Panc1 (cell line): ENCODE measurements around the gene PRKCD. TPM values are rescaled to one million over a fixed set of nuclear protein-coding genes. Genes with fewer than 3 reads are reported as not detected.

Source experiments
- ATAC-seq: fragments of 200-7000 bp; cut with Tn5 transposase; 2 replicates; pipeline ENCODE4 v1.9.1; 2020; ENCODE audit warnings: mild to moderate bottlenecking, moderate library complexity
- BruUV-seq: library from RNA; stranded (reverse); fragments of 400-500 nt; replicated peaks from 2 replicates; lab custom pipeline; 2021; lab: Mats Ljungman, UMichigan
- CTCF ChIA-PET: fragments of 300-600 bp; sonication (Branson Sonifier 250); formaldehyde crosslinking; loops from one replicate; lab custom pipeline; 2022; ENCODE audit warnings: antibody characterized with exemption; lab: Charles Lee
- POLR2A ChIA-PET: fragments of 300-600 bp; sonication (Branson Sonifier 250); formaldehyde crosslinking; loops from one replicate; lab custom pipeline; 2022; ENCODE audit warnings: antibody characterized with exemption; lab: Charles Lee
- DNase-seq: peaks from one replicate; pipeline ENCODE4 v3.0.0-alpha.2; 2010; ENCODE audit warnings: low read depth, low spot score
- H3K27ac ChIP-seq: 2 replicates; pipeline ENCODE4 v1.5.1; 2011; ENCODE audit warnings: mild to moderate bottlenecking, low read length, inconsistent platforms
- H3K27me3 ChIP-seq: fragments of 200-500 bp; sonication (Bioruptor generic); 2 replicates; pipeline ENCODE4 v1.6.0; 2014; ENCODE audit warnings: low read length, inconsistent platforms; ENCODE audit not compliant: control insufficient read depth, insufficient read depth
- H3K36me3 ChIP-seq: fragments of 200-500 bp; sonication (Bioruptor generic); 2 replicates; pipeline ENCODE4 v1.5.1; 2014; ENCODE audit warnings: inconsistent platforms, mild to moderate bottlenecking, low read length, moderate library complexity; ENCODE audit not compliant: control insufficient read depth, insufficient read depth
- H3K4me1 ChIP-seq: 2 replicates; pipeline ENCODE4 v1.5.1; 2011; ENCODE audit warnings: inconsistent platforms, mild to moderate bottlenecking, low read length, moderate library complexity; ENCODE audit not compliant: control insufficient read depth, insufficient read depth
- H3K4me3 ChIP-seq, 2 experiments: 2 replicates each; pipeline ENCODE4 v1.5.1; 2011 to 2012; ENCODE audit warnings: low read depth in 2 of 2, low read length in 2 of 2, mild to moderate bottlenecking in 2 of 2, inconsistent platforms in 1 of 2, moderate library complexity in 1 of 2
- H3K9me3 ChIP-seq: fragments of 200-500 bp; sonication (Bioruptor generic); 2 replicates; pipeline ENCODE4 v1.5.1; 2014; ENCODE audit warnings: low read depth, mild to moderate bottlenecking, inconsistent platforms, low read length, moderate library complexity; ENCODE audit not compliant: control insufficient read depth, insufficient read depth
- POLR2AphosphoS5 ChIP-seq: IDR thresholded peaks from 2 replicates; pipeline ENCODE4 v1.6.1; 2012; ENCODE audit warnings: mild to moderate bottlenecking, low read depth, low read length, moderate library complexity
- SIN3A ChIP-seq: IDR thresholded peaks from 2 replicates; pipeline ENCODE4 v1.6.1; 2012; ENCODE audit warnings: low read depth, mild to moderate bottlenecking, low read length, moderate library complexity, borderline replicate concordance; ENCODE audit not compliant: insufficient read depth
- TCF7L2 ChIP-seq: IDR thresholded peaks from 2 replicates; pipeline ENCODE4 v1.6.1; 2011; ENCODE audit warnings: mild to moderate bottlenecking, low read depth, low read length, inconsistent platforms
- in situ Hi-C: cut with HindIII; loops from 2 replicates; pipeline ENCODE4 v1.10.0; 2016; ENCODE audit warnings: low sequenced_read_pairs, low pct_unique_long_range_greater_than_20kb
- intact Hi-C: fragments of 100-400 bp; cut with micrococcal nuclease; formaldehyde crosslinking; loops from one replicate; pipeline ENCODE4 v1.10.0; 2022; ENCODE audit not compliant: unreplicated experiment
- total RNA-seq: library from RNA; stranded (reverse); gene quantifications from one replicate; pipeline ENCODE4 v1.2.1, GENCODE V29; 2021; ENCODE audit not compliant: unreplicated experiment
- TF ChIP-seq, protein P1 (sequence below): fragments of 450-650 bp; IDR thresholded peaks from 2 replicates; pipeline ENCODE4 v1.5.1; 2017; ENCODE audit warnings: mild to moderate bottlenecking
- TF ChIP-seq, protein P2 (sequence below), 2 experiments: IDR thresholded peaks; 2 replicates each; pipeline ENCODE4 v1.6.1; 2011 to 2012; ENCODE audit warnings: low read depth in 2 of 2, control low read depth in 1 of 2, low read length in 1 of 2, mild to moderate bottlenecking in 1 of 2, moderate library complexity in 1 of 2; ENCODE audit not compliant: insufficient read depth in 1 of 2

PRKCD gene
- total RNA-seq, 1 experiment from 2014 or later: 14.0 TPM

DNA sequence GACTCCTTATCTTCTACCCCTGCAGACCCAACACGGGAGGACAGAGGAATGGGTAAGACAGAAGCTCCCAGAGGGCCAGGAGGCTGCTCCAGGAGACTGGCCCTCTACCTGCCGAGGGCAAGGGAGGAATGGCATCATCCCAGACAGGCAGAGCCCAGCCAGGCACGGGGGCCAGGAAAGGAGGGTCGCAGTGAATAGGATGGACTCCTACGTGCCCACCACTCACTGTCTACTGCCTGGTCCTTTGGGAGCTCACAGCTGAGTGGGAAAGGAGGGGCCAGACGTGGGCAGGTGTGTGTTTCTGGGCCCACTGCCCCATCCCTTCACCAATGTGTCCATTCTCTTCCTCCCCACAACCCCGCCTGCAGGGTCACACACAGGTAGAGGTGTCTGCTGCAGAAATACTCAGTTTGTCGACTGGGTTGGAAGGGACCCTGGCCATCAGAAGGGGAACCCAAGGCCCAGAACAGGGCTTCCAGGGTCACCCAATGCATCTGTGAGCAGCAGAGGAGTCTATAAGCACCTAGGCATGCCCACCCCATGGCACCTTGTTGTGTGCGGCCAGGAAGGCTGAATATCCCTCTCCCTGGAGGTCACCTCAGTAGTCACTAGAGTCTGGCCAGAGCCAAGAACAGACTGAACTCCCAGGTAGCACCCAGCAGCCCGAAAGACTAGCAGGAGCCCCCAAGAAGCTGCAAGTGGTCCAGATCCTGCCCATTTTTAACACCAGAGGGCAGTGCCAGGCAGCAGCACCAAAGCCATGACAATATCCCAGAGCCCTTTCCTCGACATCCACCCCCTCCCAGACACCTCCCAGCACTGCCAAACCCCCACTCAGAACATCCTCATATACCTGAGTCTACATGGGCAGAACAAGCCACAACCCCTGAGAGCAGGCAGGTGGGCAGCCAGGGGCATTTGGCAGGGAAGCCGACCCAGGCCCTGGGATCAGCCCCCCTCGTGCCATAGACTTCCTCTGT lies 70.8 kb downstream of the PRKCD start:
- ATAC-seq (no peak), DNase-seq (no peak)
- ChIA-PET CTCF (no interaction called here), POLR2A (no interaction called here)
- no peak overlapping the region for H3K4me3 ChIP-seq
- H3K27me3 ChIP-seq: no peaks in the 10 kb centered on the region
- TF ChIP-seq SIN3A (no peak), TCF7L2 (no peak), POLR2AphosphoS5 (no peak)
- TF ChIP-seq, protein P1, sequence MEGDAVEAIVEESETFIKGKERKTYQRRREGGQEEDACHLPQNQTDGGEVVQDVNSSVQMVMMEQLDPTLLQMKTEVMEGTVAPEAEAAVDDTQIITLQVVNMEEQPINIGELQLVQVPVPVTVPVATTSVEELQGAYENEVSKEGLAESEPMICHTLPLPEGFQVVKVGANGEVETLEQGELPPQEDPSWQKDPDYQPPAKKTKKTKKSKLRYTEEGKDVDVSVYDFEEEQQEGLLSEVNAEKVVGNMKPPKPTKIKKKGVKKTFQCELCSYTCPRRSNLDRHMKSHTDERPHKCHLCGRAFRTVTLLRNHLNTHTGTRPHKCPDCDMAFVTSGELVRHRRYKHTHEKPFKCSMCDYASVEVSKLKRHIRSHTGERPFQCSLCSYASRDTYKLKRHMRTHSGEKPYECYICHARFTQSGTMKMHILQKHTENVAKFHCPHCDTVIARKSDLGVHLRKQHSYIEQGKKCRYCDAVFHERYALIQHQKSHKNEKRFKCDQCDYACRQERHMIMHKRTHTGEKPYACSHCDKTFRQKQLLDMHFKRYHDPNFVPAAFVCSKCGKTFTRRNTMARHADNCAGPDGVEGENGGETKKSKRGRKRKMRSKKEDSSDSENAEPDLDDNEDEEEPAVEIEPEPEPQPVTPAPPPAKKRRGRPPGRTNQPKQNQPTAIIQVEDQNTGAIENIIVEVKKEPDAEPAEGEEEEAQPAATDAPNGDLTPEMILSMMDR: no peak
- TF ChIP-seq, protein P2, sequence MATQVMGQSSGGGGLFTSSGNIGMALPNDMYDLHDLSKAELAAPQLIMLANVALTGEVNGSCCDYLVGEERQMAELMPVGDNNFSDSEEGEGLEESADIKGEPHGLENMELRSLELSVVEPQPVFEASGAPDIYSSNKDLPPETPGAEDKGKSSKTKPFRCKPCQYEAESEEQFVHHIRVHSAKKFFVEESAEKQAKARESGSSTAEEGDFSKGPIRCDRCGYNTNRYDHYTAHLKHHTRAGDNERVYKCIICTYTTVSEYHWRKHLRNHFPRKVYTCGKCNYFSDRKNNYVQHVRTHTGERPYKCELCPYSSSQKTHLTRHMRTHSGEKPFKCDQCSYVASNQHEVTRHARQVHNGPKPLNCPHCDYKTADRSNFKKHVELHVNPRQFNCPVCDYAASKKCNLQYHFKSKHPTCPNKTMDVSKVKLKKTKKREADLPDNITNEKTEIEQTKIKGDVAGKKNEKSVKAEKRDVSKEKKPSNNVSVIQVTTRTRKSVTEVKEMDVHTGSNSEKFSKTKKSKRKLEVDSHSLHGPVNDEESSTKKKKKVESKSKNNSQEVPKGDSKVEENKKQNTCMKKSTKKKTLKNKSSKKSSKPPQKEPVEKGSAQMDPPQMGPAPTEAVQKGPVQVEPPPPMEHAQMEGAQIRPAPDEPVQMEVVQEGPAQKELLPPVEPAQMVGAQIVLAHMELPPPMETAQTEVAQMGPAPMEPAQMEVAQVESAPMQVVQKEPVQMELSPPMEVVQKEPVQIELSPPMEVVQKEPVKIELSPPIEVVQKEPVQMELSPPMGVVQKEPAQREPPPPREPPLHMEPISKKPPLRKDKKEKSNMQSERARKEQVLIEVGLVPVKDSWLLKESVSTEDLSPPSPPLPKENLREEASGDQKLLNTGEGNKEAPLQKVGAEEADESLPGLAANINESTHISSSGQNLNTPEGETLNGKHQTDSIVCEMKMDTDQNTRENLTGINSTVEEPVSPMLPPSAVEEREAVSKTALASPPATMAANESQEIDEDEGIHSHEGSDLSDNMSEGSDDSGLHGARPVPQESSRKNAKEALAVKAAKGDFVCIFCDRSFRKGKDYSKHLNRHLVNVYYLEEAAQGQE (IDR thresholded peaks at IDR 0.05; ENCODE audit: insufficient read depth in 1 of 2, low read depth in 2 of 2, low read length in 1 of 2): no peak
- no TSS peak for BruUV-seq
- H3K27ac ChIP-seq: no peak overlapping the region
- intact Hi-C loops: no loop called here
- peaks cover 8% of the 10 kb centered on the region for H3K4me1 ChIP-seq
- in situ Hi-C loops: no loop called here
- H3K9me3 ChIP-seq: no peaks in the 10 kb centered on the region
- H3K36me3 ChIP-seq: peaks cover 4% of the 10 kb centered on the region; the same call in 1 of the 2 replicates

DNA sequence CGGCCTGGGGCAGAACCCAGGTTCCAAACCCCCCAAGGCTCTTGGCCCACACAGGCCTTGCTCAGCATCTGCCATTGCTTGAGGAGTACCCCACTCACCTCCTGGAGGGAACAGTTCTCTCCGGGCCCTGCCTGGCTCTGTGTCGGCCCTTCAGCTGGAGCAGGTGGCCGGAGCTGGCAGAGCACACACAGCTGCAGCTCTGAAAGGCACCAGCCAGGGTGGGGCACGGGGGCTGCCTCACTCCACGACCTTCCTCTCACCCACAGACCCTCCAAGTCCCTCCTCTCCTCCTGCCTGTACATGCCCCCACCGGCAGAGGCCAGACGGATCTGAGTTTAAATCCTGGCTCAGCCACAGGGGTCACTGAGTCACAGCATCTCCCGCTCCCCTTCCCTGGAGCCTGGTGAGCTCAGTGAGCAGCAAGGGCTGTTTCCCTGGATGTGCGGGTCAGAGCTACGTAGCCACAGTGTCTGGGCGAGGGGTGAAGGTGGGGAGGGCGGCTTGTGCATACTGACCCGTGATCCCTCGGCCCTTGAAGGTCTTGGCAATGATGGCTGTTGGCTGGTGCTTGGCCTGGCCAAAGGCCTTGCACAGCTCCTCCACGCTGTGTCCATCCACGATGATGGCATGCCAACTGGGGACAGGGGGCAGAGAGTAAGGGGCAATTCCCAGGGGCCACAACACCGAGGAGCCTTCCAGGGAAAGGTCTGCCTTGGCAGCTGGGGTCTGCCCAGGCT lies 71.8 kb downstream of the PRKCD start:
- peaks cover 4% of the 10 kb centered on the region; the same call in 1 of the 2 replicates for H3K36me3 ChIP-seq
- in situ Hi-C loops (no loop called here), intact Hi-C loops (no loop called here)
- no peak overlapping the region for H3K4me3 ChIP-seq
- no peaks in the 10 kb centered on the region for H3K27me3 ChIP-seq
- ChIA-PET CTCF (interaction anchor here (0.7 kb wide), 1 partner anchor 18 kb away, joined by 3 read pairs; no protein-coding TSS in a partner anchor), POLR2A (no interaction called here)
- no TSS peak for BruUV-seq
- H3K9me3 ChIP-seq: no peaks in the 10 kb centered on the region
- H3K27ac ChIP-seq: no peak overlapping the region
- DNase-seq: no peak
- peaks cover 8% of the 10 kb centered on the region for H3K4me1 ChIP-seq
- no peak for ATAC-seq
- TF ChIP-seq POLR2AphosphoS5: no peak
- TF ChIP-seq, protein P2 (IDR thresholded peaks at IDR 0.05; ENCODE audit: insufficient read depth in 1 of 2, low read depth in 2 of 2, low read length in 1 of 2): no peak
- TF ChIP-seq, protein P1: no peak
- TF ChIP-seq TCF7L2: no peak
- TF ChIP-seq SIN3A: no peak
